Calu3 (cell line): ENCODE measurements around the gene ATP9A. TPM values are rescaled to one million over a fixed set of nuclear protein-coding genes. Genes with fewer than 3 reads are reported as not detected.

Experiments
- BruUV-seq: library from RNA; stranded (reverse); fragments of 400-500 nt; replicated peaks from 2 replicates; lab custom pipeline; 2021; lab: Mats Ljungman, UMichigan
- CTCF ChIA-PET: fragments of 300-600 bp; sonication (Branson Sonifier 250); formaldehyde crosslinking; loops from one replicate; lab custom pipeline; 2022; ENCODE audit warnings: antibody characterized with exemption; lab: Charles Lee
- DNase-seq: peaks from one replicate; pipeline ENCODE4 v3.0.0; 2022
- H3K27ac Mint-ChIP-seq: one replicate; pipeline ENCODE4 v1.8.0; 2022; ENCODE audit warnings: mixed read lengths; ENCODE audit not compliant: unreplicated experiment
- H3K27me3 Mint-ChIP-seq: one replicate; pipeline ENCODE4 v1.8.0; 2022; ENCODE audit warnings: mixed read lengths; ENCODE audit not compliant: unreplicated experiment
- H3K36me3 Mint-ChIP-seq: one replicate; pipeline ENCODE4 v1.8.0; 2022; ENCODE audit warnings: mild to moderate bottlenecking, moderate library complexity, mixed read lengths; ENCODE audit not compliant: insufficient read depth, unreplicated experiment
- H3K4me1 Mint-ChIP-seq: one replicate; pipeline ENCODE4 v1.8.0; 2022; ENCODE audit warnings: mild to moderate bottlenecking, low read depth, mixed read lengths; ENCODE audit not compliant: unreplicated experiment
- H3K4me3 Mint-ChIP-seq: one replicate; pipeline ENCODE4 v1.8.0; 2022; ENCODE audit warnings: mild to moderate bottlenecking, low read depth, moderate library complexity, mixed read lengths; ENCODE audit not compliant: unreplicated experiment
- H3K9me3 Mint-ChIP-seq: one replicate; pipeline ENCODE4 v1.8.0; 2022; ENCODE audit warnings: low read depth, mixed read lengths; ENCODE audit not compliant: unreplicated experiment
- CTCF ChIP-seq: fragments of 200-600 bp; IDR thresholded peaks from one replicate; pipeline ENCODE4 v1.8.0; 2022; ENCODE audit warnings: antibody characterized with exemption; ENCODE audit not compliant: unreplicated experiment
- intact Hi-C: fragments of 100-400 bp; cut with micrococcal nuclease; formaldehyde crosslinking; loops from one replicate; pipeline ENCODE4 v1.10.0; 2022; ENCODE audit not compliant: unreplicated experiment
- total RNA-seq: library from RNA; stranded (reverse); gene quantifications from 2 replicates; pipeline ENCODE4 v1.2.3, GENCODE V29; 2022

The ATP9A gene
- total RNA-seq, 1 experiment from 2014 or later: 98.5 TPM

GRCh38 chr20:51812861-51813260, 44.7 kb upstream of the ATP9A start:
- Mint-ChIP-seq H3K9me3 (no peaks in the 10 kb centered on the region), H3K27me3 (no peaks in the 10 kb centered on the region), H3K27ac (no peak overlapping the region), H3K4me3 (no peak overlapping the region), H3K36me3 (no peaks in the 10 kb centered on the region), H3K4me1 (no peaks in the 10 kb centered on the region)
- BruUV-seq: no TSS peak
- DNase-seq: no peak
- TF ChIP-seq CTCF: no peak
- CTCF ChIA-PET: no interaction called here
- intact Hi-C loops: no loop called here

- intact Hi-C loops: no loop called here
- H3K4me1 Mint-ChIP-seq: no peaks in the 10 kb centered on the region
- no peak for DNase-seq
- H3K4me3 Mint-ChIP-seq: no peak overlapping the region
- no peak overlapping the region for H3K27ac Mint-ChIP-seq
- no peaks in the 10 kb centered on the region for H3K9me3 Mint-ChIP-seq
- no peaks in the 10 kb centered on the region for H3K27me3 Mint-ChIP-seq
- no TSS peak for BruUV-seq
- CTCF ChIA-PET: no interaction called here
- no peaks in the 10 kb centered on the region for H3K36me3 Mint-ChIP-seq
- no peak for TF ChIP-seq CTCF
Observed at GRCh38 chr20:51811514-51812128, 43.4 kb upstream of the ATP9A start.

GRCh38 chr20:51811042-51811355, 42.8 kb upstream of the ATP9A start:
- CTCF ChIA-PET: interaction anchor here (0.7 kb wide), 1 partner anchor 12 kb away, joined by 3 read pairs; no protein-coding TSS in a partner anchor
- H3K27me3 Mint-ChIP-seq: no peaks in the 10 kb centered on the region
- no peak overlapping the region for H3K27ac Mint-ChIP-seq
- H3K4me3 Mint-ChIP-seq: no peak overlapping the region
- H3K36me3 Mint-ChIP-seq: no peaks in the 10 kb centered on the region
- TF ChIP-seq CTCF: no peak
- DNase-seq: no peak
- BruUV-seq: no TSS peak
- intact Hi-C loops: no loop called here
- no peaks in the 10 kb centered on the region for H3K9me3 Mint-ChIP-seq
- H3K4me1 Mint-ChIP-seq: no peaks in the 10 kb centered on the region

GRCh38 chr20:51810155-51811041, 42.2 kb upstream of the ATP9A start:
- no peaks in the 10 kb centered on the region for H3K36me3 Mint-ChIP-seq
- intact Hi-C loops: no loop called here
- no peaks in the 10 kb centered on the region for H3K9me3 Mint-ChIP-seq
- peak; percentile 33 for TF ChIP-seq CTCF
- no TSS peak for BruUV-seq
- no peak overlapping the region for H3K4me3 Mint-ChIP-seq
- DNase-seq: no peak
- H3K4me1 Mint-ChIP-seq: no peaks in the 10 kb centered on the region
- H3K27me3 Mint-ChIP-seq: no peaks in the 10 kb centered on the region
- H3K27ac Mint-ChIP-seq: no peak overlapping the region
- CTCF ChIA-PET: interaction anchor here (0.6 to 0.7 kb wide), 3 partner anchors 11 to 167 kb away, joined by 3 to 5 read pairs (median 5); no protein-coding TSS in a partner anchor
